GM18511 (cell line): ENCODE data around the gene CYP4F11.
"Not testable (repeated sequence)": the region's sequence is repeated elsewhere in the genome, so short reads cannot be mapped to it uniquely, and the experiment has no call there.

Experiments
- ATAC-seq: cut with Tn5 transposase; IDR thresholded peaks from one replicate; pipeline ENCODE4 v1.9.1; 2021; ENCODE audit warnings: mild to moderate bottlenecking, moderate library complexity; ENCODE audit not compliant: unreplicated experiment

The CYP4F11 gene, protein sequence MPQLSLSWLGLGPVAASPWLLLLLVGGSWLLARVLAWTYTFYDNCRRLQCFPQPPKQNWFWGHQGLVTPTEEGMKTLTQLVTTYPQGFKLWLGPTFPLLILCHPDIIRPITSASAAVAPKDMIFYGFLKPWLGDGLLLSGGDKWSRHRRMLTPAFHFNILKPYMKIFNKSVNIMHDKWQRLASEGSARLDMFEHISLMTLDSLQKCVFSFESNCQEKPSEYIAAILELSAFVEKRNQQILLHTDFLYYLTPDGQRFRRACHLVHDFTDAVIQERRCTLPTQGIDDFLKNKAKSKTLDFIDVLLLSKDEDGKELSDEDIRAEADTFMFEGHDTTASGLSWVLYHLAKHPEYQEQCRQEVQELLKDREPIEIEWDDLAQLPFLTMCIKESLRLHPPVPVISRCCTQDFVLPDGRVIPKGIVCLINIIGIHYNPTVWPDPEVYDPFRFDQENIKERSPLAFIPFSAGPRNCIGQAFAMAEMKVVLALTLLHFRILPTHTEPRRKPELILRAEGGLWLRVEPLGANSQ

DNA sequence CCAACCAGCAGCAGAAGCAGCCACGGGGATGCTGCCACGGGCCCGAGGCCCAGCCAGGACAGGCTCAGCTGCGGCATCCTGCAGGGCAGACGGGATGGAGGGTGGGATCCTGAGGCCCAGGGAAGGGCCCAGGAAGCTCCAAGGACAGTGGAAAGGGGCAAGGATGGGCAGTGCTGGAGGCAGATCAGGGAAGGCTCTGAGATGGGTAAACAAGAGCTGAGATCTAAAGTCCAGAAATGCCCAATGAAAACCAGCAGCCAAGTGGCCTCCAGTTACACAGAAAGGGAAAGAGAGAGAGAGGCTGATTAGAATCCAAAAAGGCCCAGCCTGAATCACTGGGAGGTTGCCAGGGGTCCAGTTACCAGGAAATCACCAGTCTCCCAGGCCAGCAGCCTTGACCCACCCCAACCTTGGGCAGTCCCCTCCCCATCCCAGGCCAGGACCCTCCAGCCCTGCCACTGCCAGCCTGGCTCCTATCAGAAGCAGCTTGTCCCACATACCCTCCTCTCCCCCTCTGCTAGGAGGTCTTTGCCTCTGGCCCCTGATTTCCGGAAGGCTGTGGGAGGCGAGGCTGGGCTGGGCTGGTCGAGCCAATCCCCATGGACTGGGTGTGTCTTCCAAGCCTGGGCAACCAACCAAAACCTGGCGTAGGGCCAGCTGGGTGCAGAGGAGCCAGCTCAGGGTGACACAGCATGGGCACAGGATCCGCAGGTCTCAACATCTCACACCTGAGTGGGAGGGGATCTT is at the start of gene CYP4F11:
TSS of gene CYP4F11 (minus strand) at position 198 of the 747 bp plus-strand sequence. CDS start at position 77, 121 bp downstream.
- ATAC-seq = no peak

DNA sequence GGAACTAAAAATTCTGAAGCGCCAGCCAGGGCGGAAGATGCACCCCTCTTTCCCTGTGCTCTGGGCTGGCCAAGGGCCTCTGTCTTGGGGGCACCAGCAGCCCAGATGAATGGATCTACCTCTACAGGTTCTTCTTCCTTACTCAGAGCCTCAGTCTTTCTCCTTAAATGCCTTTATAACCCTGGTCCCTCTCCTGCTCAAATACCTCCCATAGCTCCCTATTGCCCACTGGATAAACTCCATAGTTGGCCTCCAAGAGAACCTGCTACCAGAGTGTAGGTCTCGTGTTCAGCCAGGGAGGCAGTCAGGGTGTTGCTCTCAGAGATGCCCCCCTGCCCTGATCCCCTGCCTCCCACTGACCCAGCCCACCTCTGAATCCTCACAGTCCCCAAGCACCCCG is 45.0 kb upstream of the CYP4F11 start:
- ATAC-seq = no peak

GRCh38 chr19:15977690-15978089 is 43.4 kb upstream of the CYP4F11 start:
- ATAC-seq = no peak

GRCh38 chr19:15976836-15977689 is 42.7 kb upstream of the CYP4F11 start:
- ATAC-seq = no peak

DNA sequence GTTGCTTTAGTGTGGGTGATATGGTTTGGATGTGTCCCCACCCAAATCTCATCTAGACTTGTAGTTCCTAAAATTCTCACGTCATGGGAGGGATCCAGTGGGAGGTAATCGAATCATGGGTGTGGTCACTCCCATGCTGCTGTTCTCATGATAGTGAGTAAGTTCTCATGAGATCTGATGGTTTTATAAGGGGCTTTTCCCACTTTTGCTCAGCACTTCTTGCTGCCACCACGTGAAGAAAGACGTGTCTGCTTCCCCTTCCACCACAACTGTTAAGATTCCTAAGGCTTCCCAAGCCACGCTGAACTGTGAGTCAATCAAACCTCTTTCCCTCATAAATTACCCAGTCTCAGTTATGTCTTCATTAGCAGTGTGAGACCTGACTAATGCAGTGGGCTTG is 40.5 kb upstream of the CYP4F11 start:
- no peak for ATAC-seq

DNA sequence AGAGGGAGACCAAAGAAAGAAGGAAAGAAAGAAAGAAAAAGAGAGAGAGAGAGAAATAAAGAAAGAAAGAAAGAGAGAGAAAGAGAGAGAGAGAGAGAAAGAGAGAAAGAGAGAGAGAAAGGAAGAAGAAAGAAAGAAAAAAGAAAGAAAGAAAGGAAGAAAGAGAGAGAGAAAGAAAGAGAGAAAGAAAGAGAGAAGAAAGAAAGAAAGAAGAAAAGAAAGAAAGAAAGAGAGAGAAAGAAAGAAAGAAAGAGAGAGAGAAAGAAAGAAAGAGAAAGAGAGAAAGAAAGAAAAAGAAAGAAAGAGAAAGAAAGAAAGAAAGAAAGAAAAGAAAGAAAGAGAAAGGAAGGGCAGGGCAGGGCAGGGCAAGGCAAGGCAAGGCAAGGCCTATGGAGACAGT is 37.7 kb upstream of the CYP4F11 start:
- not testable (repeated sequence) for ATAC-seq

GRCh38 chr19:15971224-15971780 is 37.0 kb upstream of the CYP4F11 start:
- ATAC-seq = no peak

- ATAC-seq = no peak
These were observed 29.9 kb upstream of the CYP4F11 start for GRCh38 chr19:15964231-15964630.

DNA sequence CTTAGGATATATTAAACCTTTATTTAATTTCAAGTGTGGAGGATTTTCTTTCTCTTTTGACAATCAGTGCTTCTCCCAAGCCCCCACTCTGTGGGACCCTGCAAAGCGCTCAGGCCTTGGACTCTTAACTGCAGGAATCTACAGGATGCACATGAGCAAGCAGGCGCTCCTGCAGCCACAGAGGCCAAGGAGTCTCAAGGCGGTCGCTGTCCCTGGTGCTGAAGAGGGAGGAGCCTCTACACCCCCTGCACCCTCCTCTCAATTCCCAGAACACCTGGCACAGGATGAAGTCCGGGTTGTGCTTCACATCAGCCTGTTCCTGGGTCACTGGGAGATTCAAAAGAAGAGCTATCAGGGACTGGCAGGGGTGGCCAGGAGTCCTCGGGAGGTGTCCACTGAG is 28.0 kb upstream of the CYP4F11 start:
- no peak for ATAC-seq

- ATAC-seq = no peak
These were observed 20.5 kb upstream of the CYP4F11 start for GRCh38 chr19:15954820-15955219.

- no peak for ATAC-seq
These were observed 14.1 kb upstream of the CYP4F11 start, which contains the start of gene OR10H4 for GRCh38 chr19:15948223-15949058. TSS of gene OR10H4 (plus strand) at chr19:15949008. CDS start at chr19:15949008, 0 bp downstream.

- ATAC-seq = no peak
These were observed 11.0 kb upstream of the CYP4F11 start for GRCh38 chr19:15945301-15945700.

GRCh38 chr19:15944401-15944800 is 10.1 kb upstream of the CYP4F11 start:
- no peak for ATAC-seq

DNA sequence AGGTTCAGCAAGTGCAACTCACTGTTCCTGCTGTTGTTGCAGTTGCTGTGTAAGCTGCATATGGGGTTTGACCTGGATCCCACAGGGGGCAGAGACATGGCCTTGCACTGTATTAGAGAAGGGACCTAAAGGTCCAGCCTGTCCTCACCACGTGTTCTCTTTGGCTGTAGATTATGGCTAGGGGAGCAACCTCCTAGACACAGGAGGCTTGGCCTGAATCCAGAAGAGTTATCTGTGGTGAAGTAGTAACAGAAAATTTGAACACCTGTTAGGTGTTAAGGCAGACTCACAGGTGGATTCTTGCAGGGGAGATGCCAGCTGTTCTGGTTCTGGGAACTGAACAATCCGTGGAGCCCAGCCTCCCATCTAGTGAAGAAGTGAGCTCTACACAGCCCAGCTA is 3.4 kb upstream of the CYP4F11 start:
- ATAC-seq = no peak

DNA sequence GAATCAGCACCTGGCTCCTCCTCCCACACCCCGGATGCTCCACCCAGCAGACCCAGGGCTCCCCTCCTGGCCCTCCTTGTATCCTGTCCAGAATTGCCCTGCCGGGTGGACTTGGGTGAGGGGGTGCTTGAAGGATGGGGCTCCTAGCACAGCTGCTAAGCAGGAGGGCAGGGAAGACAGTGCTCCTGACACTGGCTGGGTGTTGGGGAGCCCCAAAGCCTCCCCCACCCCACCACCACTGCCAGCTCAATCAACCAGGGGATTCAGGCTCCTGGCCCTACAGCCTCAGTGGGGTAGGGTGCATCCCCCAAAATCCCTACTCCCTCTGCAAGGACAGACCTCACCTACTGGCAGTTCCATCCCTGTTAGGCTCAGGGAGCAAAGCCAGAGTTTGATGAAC is 2.6 kb upstream of the CYP4F11 start:
- no peak for ATAC-seq

GRCh38 chr19:15936173-15936572 is 1.8 kb upstream of the CYP4F11 start:
- no peak for ATAC-seq

DNA sequence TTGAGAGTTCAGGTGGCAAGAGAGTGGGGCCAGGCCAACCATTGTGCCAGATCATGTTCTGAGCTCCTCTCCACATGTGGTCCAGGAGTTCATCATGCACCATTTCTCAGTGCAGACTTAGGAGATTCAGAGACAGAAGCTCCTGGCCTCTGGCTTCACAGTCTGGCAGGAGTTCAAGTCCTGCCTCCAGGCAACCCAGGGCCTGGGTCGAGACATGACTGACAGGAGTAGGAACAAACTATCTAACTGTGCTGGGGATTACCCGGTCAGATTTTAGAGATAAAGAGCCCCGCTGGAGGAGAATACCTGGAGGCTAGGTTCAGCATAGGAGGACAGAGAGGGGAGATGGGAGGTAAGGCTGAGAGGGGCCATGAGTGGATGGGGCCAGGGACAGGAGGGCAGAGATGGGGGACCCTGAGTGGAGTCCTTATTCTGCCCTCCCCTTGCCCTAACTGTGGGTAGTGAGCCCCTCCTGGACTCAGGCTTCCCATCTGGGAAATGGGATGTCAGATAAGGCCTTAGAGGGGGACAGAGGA is 906 bp upstream of the CYP4F11 start:
- no peak for ATAC-seq

DNA sequence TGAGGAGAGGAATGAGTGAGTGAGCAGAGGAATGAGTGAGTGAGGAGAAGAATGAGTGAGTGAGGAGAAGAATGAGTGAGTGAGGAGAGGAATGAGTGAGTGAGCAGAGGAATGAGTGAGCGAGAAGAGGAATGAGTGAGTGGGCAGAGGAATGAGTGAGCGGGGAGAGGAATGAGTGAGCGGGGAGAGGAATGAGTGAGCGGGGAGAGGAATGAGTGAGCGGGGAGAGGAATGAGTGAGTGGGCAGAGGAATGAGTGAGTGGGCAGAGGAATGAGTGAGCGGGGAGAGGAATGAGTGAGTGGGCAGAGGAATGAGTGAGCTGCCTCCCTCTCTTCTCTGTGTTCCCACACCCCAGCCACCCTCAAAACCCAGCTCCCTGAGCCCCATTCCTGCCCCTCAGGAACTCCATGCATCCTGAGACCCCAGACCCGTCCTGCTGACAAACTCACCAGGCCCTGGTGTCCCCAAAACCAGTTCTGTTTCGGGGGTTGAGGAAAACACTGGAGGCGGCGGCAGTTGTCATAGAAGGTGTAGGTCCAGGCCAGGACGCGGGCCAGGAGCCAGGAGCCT is 483 bp downstream of the CYP4F11 start:
- ATAC-seq = not testable (repeated sequence)

- no peak for ATAC-seq
These were observed 6.0 kb downstream of the CYP4F11 start for GRCh38 chr19:15928321-15928720.
